Measurements from ENCODE around the gene TRPC3. TPM values are rescaled to one million over a fixed set of nuclear protein-coding genes. Genes with fewer than 3 reads are reported as not detected.

TRPC3 gene
- total RNA-seq, 1 donor from 2014 or later: 3.0 TPM

GRCh38 chr4:121900132-121900983 lies 51.5 kb downstream of the TRPC3 start:
- Mint-ChIP-seq H3K4me1 (ENCODE audit: unreplicated experiment) (no peaks in the 10 kb centered on the region), H3K27ac (ENCODE audit: unreplicated experiment) (no peak overlapping the region)

GRCh38 chr4:121898150-121898549 lies 53.7 kb downstream of the TRPC3 start:
- Mint-ChIP-seq H3K27ac (ENCODE audit: unreplicated experiment) (no peak overlapping the region), H3K27me3 (ENCODE audit: unreplicated experiment) (no peaks in the 10 kb centered on the region), H3K4me1 (ENCODE audit: unreplicated experiment) (no peaks in the 10 kb centered on the region), H3K4me3 (ENCODE audit: unreplicated experiment) (no peak overlapping the region), H3K9me3 (ENCODE audit: unreplicated experiment) (no peaks in the 10 kb centered on the region), H3K36me3 (ENCODE audit: low read depth, unreplicated experiment) (no peaks in the 10 kb centered on the region)
- DNase-seq (ENCODE audit: low spot score): no peak
- TF ChIP-seq CTCF (IDR thresholded peaks at IDR 0.05; ENCODE audit: unreplicated experiment): no peak

More at GRCh38 chr4:121900132-121900983, 51.5 kb downstream of the TRPC3 start:
- Mint-ChIP-seq H3K36me3 (ENCODE audit: low read depth, unreplicated experiment) (no peaks in the 10 kb centered on the region), H3K27me3 (ENCODE audit: unreplicated experiment) (no peaks in the 10 kb centered on the region), H3K4me3 (ENCODE audit: unreplicated experiment) (no peak overlapping the region), H3K9me3 (ENCODE audit: unreplicated experiment) (no peaks in the 10 kb centered on the region)
- DNase-seq (ENCODE audit: low spot score): peak; percentile 59
- TF ChIP-seq CTCF (IDR thresholded peaks at IDR 0.05; ENCODE audit: unreplicated experiment): peak; percentile 80

GRCh38 chr4:121888134-121888533 lies 63.7 kb downstream of the TRPC3 start:
- no peak for TF ChIP-seq CTCF (IDR thresholded peaks at IDR 0.05; ENCODE audit: unreplicated experiment)
- Mint-ChIP-seq H3K27me3 (ENCODE audit: unreplicated experiment) (no peaks in the 10 kb centered on the region), H3K4me3 (ENCODE audit: unreplicated experiment) (no peak overlapping the region), H3K4me1 (ENCODE audit: unreplicated experiment) (peaks cover 6% of the 10 kb centered on the region), H3K9me3 (ENCODE audit: unreplicated experiment) (no peaks in the 10 kb centered on the region), H3K27ac (ENCODE audit: unreplicated experiment) (no peak overlapping the region), H3K36me3 (ENCODE audit: low read depth, unreplicated experiment) (no peaks in the 10 kb centered on the region)
- DNase-seq (ENCODE audit: low spot score): no peak

- Mint-ChIP-seq H3K4me1 (ENCODE audit: unreplicated experiment) (no peaks in the 10 kb centered on the region), H3K27ac (ENCODE audit: unreplicated experiment) (no peak overlapping the region), H3K27me3 (ENCODE audit: unreplicated experiment) (peaks cover 1% of the 10 kb centered on the region), H3K9me3 (ENCODE audit: unreplicated experiment) (no peaks in the 10 kb centered on the region), H3K36me3 (ENCODE audit: low read depth, unreplicated experiment) (no peaks in the 10 kb centered on the region), H3K4me3 (ENCODE audit: unreplicated experiment) (no peak overlapping the region)
- no peak for DNase-seq (ENCODE audit: low spot score)
- TF ChIP-seq CTCF (IDR thresholded peaks at IDR 0.05; ENCODE audit: unreplicated experiment): no peak
Observed at GRCh38 chr4:121885115-121885514, 66.7 kb downstream of the TRPC3 start.

GRCh38 chr4:121881158-121881557 lies 70.7 kb downstream of the TRPC3 start:
- DNase-seq (ENCODE audit: low spot score): no peak
- H3K36me3 Mint-ChIP-seq (ENCODE audit: low read depth, unreplicated experiment): no peaks in the 10 kb centered on the region
- H3K4me3 Mint-ChIP-seq (ENCODE audit: unreplicated experiment): no peak overlapping the region
- H3K9me3 Mint-ChIP-seq (ENCODE audit: unreplicated experiment): no peaks in the 10 kb centered on the region
- no peak overlapping the region for H3K27ac Mint-ChIP-seq (ENCODE audit: unreplicated experiment)
- H3K4me1 Mint-ChIP-seq (ENCODE audit: unreplicated experiment): no peaks in the 10 kb centered on the region
- TF ChIP-seq CTCF (IDR thresholded peaks at IDR 0.05; ENCODE audit: unreplicated experiment): no peak
- H3K27me3 Mint-ChIP-seq (ENCODE audit: unreplicated experiment): peaks cover 2% of the 10 kb centered on the region
